Stimulated activated CD8-positive, alpha-beta memory T cell treated with anti-CD3 and anti-CD28 coated beads, Interleukin-12 subunit alpha, Interleukin-12 subunit beta, amount 100 ng/mL, for 4 hours (primary cell): ENCODE results near the gene QRSL1.
"Not testable (repeated sequence)": the region's sequence is repeated elsewhere in the genome, so short reads cannot be mapped to it uniquely, and the experiment has no call there.

ENCODE experiments used
- DNase-seq: peaks from one replicate; pipeline ENCODE4 v3.0.0-alpha.2; 2020; ENCODE audit warnings: low read depth

QRSL1 gene

GRCh38 chr6:106684011-106684410 is 54.6 kb downstream of the QRSL1 start:
- DNase-seq: no peak

- DNase-seq: no peak
These were observed 56.5 kb downstream of the QRSL1 start for GRCh38 chr6:106685833-106686232.

DNA sequence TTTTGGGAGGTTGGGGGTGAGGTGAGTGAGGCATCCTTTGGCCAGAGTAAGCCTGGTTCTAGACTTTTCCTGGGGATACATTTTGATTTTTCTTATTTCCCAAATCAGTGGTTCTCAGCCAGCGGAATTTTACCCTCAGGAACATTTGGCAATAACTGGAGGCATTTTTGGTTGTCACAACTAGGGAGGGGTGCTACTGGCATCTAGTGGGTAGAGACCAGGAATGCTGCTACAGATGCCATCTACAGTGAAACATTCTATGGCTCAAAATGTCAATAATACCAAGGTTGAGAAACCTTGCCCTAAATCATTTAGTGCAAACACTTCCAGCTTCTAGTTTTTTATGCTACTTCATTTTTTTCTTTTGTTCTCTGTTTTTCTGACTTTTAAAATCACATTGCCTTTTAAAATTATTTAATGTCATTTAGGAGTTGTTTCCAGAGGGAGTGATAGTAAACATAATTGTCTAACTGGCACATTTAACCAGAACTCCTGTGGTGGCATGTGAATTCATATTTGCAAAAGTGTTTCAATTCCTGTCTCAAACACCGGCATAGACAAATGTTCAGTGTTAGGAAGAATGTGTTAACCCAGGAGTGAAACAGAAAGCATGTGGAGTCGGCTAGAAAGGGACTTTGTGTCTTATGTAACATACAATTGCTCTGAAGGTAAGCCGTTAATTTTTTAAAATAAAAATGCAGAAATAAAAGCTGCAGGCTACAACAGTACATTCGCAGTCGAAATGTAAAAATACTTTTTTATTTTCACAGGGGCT is 59.0 kb downstream of the QRSL1 start:
- DNase-seq: no peak

GRCh38 chr6:106692112-106692818 is 62.9 kb downstream of the QRSL1 start:
- no peak for DNase-seq

- DNase-seq: no peak
These were observed 63.4 kb downstream of the QRSL1 start for GRCh38 chr6:106692819-106693208.

- DNase-seq: no peak
These were observed 64.0 kb downstream of the QRSL1 start for GRCh38 chr6:106693418-106693817.

DNA sequence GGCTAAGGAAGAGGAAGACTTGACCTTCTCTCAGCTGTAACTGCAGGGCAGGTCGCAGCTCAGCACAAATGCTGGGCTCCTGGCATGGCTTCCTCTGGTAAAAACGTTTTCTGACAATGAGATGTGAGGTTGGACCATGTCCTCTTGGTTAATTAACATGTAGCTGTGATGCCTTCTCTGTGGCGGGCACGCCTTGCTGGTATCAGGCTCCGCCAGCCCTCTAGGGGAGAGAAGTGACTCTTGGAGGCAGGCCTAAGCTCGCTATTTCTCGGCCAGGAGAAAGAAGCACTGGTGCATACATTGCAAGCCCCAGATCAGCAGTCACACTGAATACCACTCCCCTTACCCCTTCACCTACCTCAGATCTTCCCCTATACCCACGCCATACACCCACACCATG is 65.0 kb downstream of the QRSL1 start:
- DNase-seq: no peak

- DNase-seq: no peak
These were observed 71.2 kb downstream of the QRSL1 start for GRCh38 chr6:106700581-106700980.

GRCh38 chr6:106701201-106701600 is 71.8 kb downstream of the QRSL1 start:
- not testable (repeated sequence) for DNase-seq

DNA sequence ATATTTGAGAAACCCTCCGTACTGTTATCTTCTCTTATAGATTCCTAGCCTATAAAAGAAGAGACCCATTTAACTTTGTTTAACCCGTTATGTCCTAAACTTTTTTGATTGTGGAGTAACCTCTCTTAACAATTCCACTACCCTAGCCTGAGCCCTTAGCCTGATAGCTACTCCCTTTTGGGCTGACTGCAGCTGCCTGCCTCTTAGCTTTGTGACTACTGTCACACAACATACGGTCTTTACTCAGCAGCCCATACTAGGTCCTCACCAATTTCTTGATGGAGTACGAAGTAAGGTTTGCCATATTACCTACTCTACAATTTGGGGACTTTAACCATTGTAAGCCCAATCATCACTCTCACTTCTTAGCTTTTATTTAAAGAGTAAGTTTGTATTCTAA is 72.7 kb downstream of the QRSL1 start:
- DNase-seq: no peak

DNA sequence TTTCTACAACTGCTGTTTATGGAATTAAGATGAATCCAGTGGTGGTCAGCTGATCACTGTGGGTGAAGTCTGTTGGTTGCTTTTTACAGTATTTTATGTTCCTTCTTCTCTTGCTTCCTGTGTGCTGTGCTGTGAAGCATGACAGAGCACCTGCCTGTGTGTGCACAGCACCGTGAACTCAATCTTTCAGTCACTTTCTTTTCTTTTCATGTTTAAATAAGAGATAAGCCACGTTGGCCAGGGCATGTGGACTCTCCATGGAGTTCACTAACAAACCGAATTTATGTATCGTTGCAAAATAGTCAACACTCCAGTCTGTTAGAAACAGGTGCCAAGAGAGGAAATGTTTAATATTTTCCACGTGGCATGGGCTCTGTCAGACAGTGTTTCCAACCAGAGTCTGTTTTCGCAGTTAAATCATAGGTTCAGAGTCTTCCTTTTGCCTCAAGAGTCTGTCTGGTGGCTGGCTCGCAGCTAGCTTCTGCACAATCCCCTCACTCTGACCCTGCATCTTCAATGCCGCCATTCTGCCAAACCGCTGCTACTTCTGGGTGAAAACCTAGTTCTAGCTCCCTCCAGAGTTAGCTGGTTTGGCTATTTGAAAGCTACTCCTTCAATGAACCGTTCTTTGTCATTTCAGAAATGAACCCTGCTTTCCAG is 73.2 kb downstream of the QRSL1 start:
- no peak for DNase-seq

DNA sequence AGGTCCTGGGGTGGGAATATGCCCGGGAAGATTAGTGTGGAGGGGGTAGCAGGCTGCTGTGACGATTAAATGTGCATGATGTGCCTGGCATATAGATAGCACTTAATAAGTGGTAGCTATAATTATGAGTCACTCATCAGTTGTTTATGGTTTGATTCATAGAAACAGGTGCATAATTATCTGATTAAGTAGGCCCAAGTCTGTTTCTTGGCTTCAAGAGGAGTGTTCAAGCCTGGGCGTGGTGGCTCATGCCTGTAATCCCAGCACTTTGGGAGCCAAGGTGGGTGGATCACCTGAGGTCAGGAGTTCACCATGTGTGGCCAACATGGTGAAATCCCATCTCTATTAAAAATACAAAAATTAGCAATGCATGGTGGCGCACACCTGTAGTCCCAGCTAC is 74.9 kb downstream of the QRSL1 start:
- DNase-seq: no peak

- no peak for DNase-seq
These were observed 75.8 kb downstream of the QRSL1 start for GRCh38 chr6:106705156-106705555.

- no peak for DNase-seq
These were observed 81.2 kb downstream of the QRSL1 start for GRCh38 chr6:106710580-106710979.

GRCh38 chr6:106714281-106714680 is 84.9 kb downstream of the QRSL1 start:
- no peak for DNase-seq

DNA sequence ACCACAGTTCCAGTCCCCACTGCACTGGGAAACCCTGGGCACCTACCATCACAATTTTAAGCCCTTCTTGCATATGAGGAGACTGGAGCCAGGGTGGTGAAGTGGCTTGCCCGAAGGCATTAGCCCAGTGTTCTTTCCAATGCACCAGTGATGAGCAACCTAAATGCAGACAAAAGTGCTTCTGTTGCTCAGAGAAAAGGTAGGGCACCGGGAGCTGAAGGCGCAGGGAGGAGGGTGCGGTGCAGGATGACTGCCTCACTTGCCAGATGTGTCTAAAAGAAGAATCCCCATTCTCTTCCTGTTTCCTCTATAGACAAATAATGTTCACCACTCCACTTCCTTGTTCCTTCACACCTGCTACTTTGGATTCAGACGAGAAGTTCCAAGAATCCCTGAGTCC is 86.5 kb downstream of the QRSL1 start:
- no peak for DNase-seq

DNA sequence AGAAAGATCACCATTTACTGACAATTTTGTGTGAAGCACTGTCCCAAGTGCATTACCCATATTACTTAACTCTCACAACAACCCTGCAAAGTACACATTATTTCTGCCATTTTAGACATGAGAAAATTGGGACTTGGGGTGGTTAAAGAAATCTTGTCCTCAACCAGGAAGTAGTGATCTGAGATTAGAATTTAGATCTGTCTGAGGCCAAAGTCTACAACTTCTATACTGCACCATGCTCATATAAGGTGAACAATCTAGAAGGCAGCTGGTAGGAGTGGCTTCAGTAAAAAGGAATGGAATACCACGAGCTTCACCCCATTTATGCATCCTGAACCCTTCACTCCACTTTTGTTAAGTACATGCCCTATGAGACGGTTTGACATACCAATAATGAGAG is 87.6 kb downstream of the QRSL1 start:
- no peak for DNase-seq
